ENCODE measurements around the gene COL21A1.

The COL21A1 gene

DNA sequence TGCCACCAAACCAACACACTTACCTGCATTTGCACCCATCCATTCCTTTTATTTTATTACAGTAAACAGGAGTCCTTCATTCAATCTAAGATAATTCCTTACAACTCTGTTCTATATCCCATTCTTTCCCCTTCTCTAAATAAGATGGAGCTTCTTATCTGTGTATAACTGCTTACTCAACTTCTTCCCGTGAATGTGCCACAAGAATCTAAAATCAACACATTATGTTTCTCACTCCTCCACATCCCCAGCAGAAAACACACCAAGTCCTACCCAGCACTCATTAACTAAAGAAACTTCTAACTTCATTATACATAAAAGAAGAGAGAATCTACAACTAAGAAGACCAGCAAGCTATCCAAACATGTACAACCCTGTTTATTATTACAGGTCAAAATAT, 141.1 kb downstream of the COL21A1 start:
- DNase-seq (ENCODE audit: low spot score): no peak

DNA sequence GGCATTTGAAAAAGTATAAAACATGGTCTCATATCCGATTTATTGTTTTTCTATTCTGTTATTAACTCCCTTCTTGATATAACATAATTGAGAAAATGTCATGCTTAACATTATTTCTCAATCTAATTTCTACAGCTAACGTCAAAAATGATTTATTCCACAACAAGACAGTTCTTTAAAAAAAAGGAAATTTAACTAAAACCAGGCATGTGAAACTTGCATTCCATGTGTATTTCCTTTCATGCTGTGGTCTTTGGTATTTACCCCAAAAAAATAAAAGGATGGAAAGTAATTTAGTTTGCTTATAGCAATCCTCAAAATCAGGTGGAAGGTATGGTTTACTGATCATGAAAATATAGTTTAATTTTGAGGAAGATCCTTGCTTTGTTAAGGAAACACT, 142.8 kb downstream of the COL21A1 start:
- no peak for DNase-seq (ENCODE audit: low spot score)

DNA sequence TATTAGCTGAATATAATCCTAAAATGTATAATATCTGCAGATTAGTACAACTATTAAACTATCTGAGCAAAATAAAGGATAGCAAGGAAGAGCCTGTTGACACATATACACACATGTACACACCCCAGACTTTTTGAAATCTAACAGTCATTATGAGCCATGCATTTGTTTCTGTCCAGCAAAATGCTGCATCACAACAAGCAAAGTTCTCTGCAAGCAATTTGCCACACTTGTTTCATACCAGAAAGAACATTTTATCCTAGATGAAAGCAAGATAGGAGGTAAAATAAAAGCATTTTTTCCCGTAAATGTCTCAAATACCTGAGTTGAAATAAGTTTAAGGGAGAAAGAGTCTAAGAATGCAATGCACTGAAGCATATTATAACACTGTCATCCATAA, 145.2 kb downstream of the COL21A1 start:
- DNase-seq (ENCODE audit: low spot score): no peak

DNA sequence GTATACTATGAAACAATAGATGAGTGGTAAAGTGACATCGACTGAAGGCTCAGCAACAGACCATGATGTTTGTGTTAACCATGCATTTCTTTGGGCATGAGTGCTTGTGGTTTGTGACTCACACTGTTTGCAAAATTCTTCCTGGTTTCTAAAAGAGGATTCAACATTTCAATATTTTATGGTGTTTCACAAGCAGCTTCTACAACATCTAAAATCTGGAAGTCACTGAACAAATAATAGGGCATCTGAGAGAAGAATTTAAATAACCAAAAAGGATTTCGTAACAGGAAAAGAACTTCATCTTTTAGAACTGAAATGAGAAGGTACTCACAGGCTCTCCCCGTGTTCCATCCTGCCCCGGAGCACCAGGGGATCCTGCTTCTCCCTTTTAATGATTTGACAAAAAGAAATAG, 146.2 kb downstream of the COL21A1 start:
- DNase-seq (ENCODE audit: low spot score): no peak

DNA sequence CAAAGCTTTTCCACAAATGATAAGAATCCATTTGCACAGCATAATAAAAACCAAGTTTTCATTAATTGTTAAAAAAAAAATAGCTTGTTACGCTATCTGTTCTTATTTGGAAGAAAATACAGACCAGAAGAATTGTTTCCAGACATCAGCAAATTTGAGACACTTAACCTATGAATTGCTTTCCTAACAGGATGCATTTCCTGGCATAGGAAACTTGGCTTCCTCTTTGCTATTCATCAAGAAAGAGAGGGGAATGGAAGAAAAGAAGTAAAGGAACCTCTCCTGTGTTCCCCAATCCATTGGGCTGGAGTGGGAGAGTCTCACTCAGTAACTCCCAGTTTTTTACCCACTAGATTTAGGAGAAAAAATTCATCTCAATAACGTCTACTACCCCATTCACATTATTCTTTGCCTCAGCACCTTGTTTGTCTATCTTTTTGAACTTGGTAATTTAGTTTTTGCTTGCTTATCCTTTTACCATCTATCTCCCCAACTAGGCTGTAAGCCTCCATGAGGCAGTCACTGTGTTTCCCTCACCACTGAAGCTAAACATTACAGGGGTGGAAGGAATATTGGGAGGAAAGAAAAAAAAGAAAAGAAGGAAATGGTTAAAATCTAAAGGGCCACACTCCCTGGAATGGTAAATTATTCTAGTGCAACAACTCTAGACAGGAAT, 150.3 kb downstream of the COL21A1 start:
- DNase-seq (ENCODE audit: low spot score): no peak

DNA sequence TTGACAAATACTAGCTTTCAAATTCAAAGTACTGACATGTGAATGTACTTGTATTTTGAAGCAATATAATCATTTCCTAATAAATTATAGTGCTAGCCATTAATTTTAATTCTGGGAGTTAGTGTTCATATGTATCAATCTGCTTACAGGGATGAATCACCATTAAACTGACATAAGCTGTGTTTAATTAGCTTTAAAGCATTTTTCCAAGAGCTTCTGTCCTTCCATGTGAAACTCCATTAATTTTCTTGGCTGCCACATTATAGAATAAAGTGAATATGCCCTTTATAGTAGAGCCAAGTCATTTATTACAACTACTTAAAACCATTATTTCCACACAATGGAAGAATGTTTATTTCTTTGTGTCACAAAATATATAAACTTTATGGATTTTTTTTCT, 150.8 kb downstream of the COL21A1 start:
- no peak for DNase-seq (ENCODE audit: low spot score)

DNA sequence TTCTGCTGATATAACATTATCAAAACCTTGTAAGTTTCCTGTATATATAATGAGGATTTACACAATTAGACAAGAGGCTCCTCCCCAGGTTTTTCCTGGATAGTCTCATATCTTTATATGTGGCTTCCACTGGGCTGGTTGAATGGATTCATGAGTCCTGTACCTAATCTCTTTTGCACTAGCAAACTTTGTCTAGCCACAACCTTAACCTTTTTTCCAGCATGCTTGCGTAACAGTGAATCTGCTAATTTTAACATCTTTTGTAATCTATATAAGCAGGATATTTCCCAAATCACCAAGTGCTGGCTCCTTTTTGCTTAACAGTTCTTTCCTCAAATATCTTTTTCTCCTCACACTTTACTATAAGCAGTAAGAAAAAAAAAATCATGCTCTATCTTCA, 153.6 kb downstream of the COL21A1 start:
- DNase-seq (ENCODE audit: low spot score): no peak

DNA sequence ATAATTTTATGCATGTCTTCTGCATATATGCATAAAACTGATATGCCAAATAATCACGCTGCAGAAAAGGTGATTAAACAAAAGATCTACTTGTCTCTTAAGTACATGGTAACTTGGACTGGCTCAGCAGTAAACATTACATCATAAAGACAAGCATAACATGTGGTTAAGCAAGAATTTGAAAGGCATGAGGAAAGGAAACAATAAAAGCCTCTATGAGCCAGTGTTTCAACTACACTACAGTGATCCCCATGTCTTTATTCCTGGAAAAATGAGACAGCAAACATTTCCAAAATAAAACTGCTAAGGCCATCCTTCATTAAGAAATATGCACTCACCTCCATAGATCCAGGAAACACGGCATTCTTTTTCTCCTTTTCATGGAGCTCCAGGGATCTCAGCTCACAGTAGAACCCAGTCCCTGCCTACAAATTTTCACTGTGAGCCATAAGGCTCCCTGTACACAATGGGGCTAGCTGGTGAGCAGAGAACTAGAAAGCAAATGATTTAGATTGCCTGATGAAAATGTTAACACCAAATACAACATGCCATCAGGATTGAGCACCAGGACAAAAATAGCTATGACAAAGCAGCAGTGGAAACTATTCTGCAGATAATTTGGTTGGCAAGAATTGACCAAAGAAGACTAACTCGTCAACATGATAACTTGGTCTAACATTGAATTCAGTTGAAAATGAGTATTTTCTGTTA, 156.1 kb downstream of the COL21A1 start:
- no peak for DNase-seq (ENCODE audit: low spot score)

DNA sequence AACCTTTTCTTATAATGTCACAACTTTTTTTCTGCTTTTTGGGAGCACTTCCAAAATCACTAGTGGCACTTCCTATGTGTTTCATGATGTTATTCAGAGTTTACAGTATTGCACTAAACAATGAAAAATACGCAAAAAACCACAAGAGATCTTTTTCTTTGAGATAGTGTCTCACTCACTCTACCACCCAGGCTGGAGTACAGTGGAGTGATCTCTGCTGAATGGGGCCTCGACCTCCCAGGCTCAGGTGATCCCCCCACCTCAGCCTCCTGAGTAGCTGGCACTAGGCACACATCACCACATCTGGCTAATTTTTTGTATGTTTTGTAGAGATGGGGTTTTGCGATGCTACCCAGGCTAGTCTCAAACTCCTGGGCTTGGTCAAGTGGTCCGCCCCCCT, 158.7 kb downstream of the COL21A1 start:
- no peak for DNase-seq (ENCODE audit: low spot score)

DNA sequence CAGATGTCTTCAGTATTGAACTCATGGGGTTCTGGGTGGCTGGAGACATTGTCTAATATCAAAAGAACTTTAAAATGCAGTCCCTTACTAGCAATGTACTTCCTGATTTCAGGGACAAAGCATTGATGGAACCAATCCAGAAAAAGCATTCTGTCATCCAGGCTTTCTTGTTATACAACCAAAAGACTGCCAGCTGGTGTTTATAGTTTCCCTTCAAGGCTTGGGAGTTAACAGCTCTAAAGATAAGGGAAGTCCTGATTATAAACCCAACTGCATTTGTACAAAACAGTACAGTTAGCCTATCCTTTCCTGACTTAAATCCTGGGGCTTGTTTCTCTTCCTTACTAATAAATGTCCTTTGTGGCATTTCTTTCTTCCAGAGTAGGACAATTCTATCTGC, 160.0 kb downstream of the COL21A1 start:
- DNase-seq (ENCODE audit: low spot score): no peak

DNA sequence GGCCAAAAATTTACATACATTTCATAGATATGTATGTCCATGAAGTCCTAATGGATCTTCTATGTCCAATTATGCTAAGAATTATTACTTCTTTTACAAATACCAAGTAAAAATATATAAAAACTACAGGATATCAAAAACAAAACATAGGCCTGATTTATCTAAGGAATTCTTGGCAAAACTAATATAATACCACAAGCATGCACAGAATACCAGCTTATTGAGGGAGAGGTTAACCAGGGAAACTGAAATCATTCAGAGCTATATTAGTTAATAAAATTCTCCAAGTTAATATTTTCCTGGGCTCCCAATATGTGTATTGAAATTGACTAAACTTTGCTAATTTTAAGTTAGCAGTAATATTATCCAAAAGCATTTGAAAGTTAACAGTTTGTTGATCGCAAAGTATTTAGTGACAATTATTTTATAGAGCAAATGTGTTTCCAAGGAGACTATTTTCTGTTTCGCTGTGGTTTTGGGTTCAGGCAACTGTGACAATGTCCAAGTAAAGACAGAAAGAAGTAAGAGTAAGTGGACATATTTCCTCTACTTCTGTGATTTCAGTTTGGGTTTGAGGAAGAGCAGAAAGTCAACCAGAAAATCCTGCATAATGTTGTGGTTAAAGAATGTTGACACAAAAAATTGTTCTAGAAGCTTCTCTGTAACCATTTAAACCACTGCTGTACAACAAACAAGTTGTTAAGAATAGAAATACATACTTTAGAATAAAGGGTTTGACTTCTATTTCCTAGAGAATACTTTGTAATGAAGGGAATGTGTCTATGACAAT, 167.4 kb downstream of the COL21A1 start:
- DNase-seq (ENCODE audit: low spot score): no peak

DNA sequence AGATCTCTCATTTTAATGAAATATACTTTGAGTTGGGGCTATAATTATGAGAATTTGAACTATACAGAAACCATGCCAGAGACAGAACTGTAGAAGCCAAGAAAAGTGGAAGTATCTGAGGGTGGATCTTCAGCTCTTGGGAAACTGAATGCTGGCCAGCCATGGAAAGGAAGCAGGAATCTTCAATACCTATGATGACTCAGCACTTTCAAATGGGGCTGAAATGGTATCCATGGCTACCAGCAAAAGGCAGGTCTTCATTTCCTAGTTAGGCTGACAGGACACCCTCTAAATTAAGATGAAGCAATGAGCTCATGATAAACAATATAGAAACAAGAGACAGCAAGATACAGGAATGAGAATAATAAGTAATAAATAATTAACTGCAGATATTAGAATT, 171.3 kb downstream of the COL21A1 start:
- DNase-seq (ENCODE audit: low spot score): no peak

DNA sequence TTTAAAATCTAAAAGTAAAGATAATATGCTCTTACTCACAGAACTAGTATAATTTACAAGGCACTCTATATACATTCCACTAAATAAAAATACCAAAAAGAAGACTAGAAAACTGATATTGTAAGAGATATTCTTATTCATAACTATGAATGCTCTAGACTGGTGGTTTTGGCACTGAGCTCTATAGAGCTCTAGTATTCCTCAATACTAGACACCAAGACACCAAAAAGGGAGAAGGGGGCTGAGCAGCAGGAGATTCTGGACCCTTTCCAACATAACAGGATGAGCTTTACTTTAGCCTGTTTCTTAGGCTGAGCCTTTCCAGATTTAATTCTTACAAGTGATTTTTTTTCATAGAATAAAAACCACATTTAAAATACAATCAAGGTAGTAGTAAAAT, 173.6 kb downstream of the COL21A1 start:
- DNase-seq (ENCODE audit: low spot score): no peak

DNA sequence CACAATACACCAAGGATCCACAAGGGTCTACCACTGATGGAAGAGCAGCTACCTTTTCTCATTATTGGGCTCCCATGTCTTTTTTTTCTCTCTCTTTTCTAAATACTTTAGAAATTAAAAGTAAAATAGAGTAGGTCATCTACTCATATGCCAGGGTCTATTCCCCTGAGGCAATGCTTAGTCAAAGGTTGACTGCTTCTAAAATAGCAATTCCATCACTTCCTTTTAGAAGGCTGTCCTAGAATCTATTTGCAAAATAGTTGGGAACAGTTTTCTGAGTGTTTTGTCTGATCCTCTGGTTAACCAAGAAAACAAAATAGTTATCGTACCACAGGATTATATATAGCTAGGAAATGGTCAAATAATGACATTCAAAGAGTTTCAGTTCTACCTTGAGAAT, 174.1 kb downstream of the COL21A1 start:
- no peak for DNase-seq (ENCODE audit: low spot score)

DNA sequence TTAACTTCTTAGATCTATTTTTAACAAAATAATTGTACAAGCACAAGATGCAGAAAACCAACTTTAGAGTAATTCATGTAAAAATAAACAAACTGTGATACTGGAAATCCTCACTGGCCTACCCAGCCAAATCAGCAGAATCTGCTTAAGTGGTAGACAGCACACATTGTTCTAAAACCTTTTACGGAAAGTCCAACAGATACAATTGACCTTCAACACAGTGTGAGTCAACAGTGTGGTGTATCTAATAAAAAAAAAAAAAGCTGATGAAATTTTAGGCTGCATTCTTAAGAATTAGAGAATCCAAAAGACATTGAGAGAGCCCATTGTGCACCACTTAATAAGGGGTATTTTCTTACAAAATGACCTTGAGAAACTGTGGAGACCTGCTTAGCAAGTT, 174.5 kb downstream of the COL21A1 start:
- no peak for DNase-seq (ENCODE audit: low spot score)

DNA sequence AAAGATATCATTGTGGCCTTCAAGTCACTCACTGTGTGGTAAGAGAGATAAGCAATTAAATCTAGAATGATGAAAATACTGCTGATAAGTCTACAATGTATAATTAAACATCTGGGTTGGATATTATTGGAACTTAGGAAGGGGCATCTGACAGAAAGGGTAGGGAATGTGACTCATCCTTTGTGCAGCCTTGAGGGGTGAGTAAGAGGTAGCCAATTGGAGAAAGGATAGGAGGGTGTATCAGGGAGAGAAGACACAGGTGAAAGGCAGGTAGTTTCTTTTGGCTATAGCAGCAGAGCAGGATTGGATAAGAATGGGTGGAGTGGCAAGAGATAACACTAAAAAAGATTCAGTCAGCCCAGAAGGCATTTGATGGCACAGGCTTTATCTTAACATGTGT, 182.0 kb downstream of the COL21A1 start:
- no peak for DNase-seq (ENCODE audit: low spot score)

DNA sequence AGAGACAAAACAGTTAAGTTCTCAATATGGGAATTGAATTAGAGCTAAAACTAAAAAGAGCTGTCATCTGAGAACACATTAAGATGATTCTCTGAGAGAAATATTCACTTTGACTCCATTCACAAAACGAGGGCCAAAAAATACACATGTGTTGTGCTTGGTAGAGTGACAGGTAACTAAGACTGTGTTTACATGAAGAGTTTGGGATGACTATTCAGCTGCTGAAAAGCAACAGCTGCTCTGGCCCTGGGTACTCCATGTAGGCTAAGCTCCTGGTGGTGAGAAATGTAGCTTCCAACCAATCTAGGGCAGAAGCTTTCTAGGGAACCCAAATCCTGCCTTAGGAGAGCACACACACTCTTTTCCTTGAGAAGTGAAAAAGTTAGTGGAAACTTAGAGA, 184.5 kb downstream of the COL21A1 start:
- DNase-seq (ENCODE audit: low spot score): no peak

DNA sequence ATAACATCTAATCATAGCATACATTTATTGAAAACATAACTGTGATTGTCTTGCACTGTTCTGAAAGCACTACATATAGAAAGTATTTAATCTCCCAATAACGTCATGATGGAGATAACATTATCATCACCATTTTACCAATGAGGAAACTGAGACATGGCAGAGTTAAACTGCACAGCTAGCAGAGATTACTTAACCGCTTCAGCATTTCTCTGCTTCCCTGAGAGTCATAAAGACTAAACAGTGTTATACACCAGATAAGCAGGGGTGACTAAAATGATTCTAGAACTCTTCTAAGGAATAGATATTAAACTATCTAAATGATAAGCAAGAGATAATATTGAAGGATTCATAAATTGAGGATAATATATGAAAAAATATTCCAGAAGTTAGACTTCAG, 188.7 kb downstream of the COL21A1 start:
- DNase-seq (ENCODE audit: low spot score): no peak

DNA sequence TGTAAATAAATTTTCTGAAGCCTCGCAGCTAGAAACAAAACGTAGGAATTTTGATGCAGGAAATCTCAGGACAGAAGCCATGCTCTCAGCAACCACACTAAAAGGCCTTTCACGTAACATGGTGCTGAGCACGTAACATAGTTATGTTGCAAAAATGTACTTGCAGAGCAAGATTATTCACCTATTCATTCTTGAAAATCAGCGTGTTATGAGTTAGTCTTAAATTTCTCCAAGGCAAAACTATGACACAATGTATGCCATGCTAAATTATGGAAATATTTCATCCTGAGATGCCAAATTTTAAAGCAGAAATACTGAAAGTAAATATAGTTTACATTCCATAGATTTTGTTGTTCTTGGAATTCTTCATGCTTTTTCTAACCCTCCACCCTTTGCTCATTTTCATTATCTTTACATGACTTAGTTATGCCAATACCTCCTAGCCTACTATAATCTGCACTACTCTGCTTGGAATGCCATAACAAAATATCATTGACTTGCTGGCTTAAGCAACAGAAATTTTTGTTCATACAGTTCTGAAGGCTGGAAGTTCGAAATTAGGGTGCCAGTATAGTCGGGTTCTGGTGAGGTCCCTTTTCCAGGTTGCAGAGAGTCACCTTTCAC, 192.2 kb downstream of the COL21A1 start:
- DNase-seq (ENCODE audit: low spot score): no peak

DNA sequence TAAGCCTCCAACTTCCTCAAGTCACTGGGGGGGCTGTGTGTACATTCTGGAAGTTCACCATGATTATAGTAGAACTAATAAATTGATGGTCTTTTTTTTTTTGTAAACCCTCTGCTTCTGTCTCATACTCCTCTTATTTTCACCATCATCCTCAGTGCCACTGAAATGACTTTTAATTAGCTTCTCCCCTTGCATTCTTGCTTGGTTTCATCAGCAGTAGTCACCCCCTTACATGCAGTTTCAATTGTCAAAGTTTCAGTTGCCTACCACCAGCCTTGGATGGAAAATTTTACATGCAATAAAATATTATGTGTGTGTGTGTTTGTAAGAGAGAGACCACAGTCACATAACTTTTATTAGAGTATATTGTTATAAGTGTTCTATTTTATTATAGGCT, 196.2 kb downstream of the COL21A1 start:
- no peak for DNase-seq (ENCODE audit: low spot score)

DNA sequence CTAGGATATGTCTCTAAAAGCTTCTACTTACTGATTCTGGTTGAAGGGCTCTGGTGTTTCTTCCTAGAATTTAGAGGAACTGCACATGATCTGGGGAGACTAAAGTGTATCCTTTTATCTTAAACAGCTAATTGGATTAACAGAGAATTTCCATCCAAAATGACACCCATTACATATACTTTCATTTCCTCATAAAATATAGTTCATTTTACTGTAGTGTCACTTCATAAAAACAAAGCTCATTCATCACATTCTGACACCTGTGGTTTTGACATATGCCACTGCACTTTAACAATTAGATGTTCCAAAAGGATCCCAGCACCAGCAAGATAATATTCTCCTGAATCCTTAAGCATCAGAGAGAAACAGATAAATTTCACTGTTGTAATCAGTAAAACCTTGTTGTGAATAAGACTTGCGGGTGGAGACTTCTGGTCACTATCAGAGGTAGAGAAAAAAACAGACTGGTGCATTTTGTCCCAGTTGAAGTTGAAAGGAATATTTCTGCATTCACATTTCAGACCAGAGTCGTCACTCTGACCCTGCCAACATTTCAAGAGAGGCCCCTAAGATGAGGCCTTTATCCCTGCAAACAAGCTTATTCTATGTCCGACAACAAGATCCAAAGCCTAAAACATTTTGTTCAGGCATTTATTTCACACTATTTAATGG, 196.7 kb downstream of the COL21A1 start:
- no peak for DNase-seq (ENCODE audit: low spot score)

DNA sequence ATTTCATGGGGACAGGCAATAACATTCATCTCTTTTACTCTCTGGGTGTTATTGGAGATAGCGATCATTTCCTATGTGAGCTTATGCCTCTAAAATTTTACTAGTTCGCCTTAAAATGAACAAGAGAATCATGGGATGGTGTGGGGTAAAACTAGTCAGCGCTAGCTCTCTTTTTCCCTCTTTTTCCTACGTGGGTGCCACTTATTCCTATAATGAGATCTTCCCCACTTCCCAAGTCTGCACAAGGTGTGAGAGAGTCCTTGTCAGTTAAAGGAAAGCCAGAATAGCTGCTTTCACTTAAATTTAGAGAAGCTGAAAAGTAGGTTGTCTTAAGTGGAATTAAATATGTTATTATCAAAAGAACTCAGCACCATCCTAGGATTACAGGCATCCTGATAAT, 198.8 kb downstream of the COL21A1 start:
- DNase-seq (ENCODE audit: low spot score): no peak

Data from NAMALWA (cell line).